Posterior vena cava (tissue), 2 donors: ENCODE results near the gene DCAF8L2. TPM values are rescaled to one million over a fixed set of nuclear protein-coding genes. Genes with fewer than 3 reads are reported as not detected.

ENCODE experiments used
- DNase-seq: peaks from one replicate; pipeline ENCODE4 v3.0.0-alpha.2; 2020; ENCODE audit warnings: low spot score
- intact Hi-C, 2 donors: fragments of 100-400 bp; cut with DNase I; formaldehyde crosslinking; loops; one replicate each; pipeline versions ENCODE4 v1.14.1 to v1.14.2; 2022 to 2023
- total RNA-seq, 2 donors: library from RNA; stranded (reverse); fragmentation: NEBNext Ultra II Directional; extraction: Animal tissue kit (Norgen Biotek cat#: 25700); gene quantifications; one replicate each; pipeline ENCODE4 v1.2.1, GENCODE V29; 2021
- donor health status: DM: yes; HTN: yes; CAD: no.
- donor health status: DM: yes; HTN: yes; CAD: no.

DCAF8L2 gene
- total RNA-seq, 2 donors from 2014 or later = not detected

- no peak for DNase-seq
- intact Hi-C loops = no loop called here
Observed at GRCh38 chrX:27797575-27797974, 207.4 kb downstream of the DCAF8L2 start.

Other genes with a start within 250 kb of the DCAF8L2 start
- gene PPP4R3C, start 127.0 kb upstream of the DCAF8L2 start, total RNA-seq = not detected
- not detected for gene MAGEB10, start 217.6 kb downstream of the DCAF8L2 start, total RNA-seq